Measurements from ENCODE around the gene DCUN1D1. TPM values are rescaled to one million over a fixed set of nuclear protein-coding genes. Genes with fewer than 3 reads are reported as not detected.
A peak's percentile ranks its signal among the peaks of the same experiment; 100 is the strongest.

DCUN1D1 gene
- total RNA-seq, 1 experiment from 2014 or later, result 71.7 TPM

GRCh38 chr3:182912474-182912873, 67.9 kb downstream of the DCUN1D1 start:
- H3K27ac Mint-ChIP-seq, result 0 out of 7 replicates have a peak overlapping the region, but pooled peaks of 1 of the 3 experiments have one; percentile 13
- H3K4me1 Mint-ChIP-seq, result peaks cover 8 to 12% of the 10 kb centered on the region in 2 experiments
- no peak overlapping the region for H3T11ph ChIP-seq (ENCODE audit: low read length)
- H4K20me1 ChIP-seq (ENCODE audit: control insufficient read depth, insufficient read depth, insufficient read length), result no peaks in the 10 kb centered on the region
- H3K23ac ChIP-seq (ENCODE audit: insufficient read length, low read depth, low read length), result no peak overlapping the region
- no peaks in the 10 kb centered on the region for H3K9me3 ChIP-seq (ENCODE audit: control insufficient read depth, low read depth, low read length)
- H2BK15ac ChIP-seq (ENCODE audit: low read depth, low read length), result no peak overlapping the region
- no peak overlapping the region for H3K4ac ChIP-seq (ENCODE audit: low read depth, low read length)
- no peak overlapping the region for H2BK12ac ChIP-seq (ENCODE audit: insufficient read length, low read depth, low read length)
- no peak overlapping the region for H3K56ac ChIP-seq (ENCODE audit: insufficient read length, low read depth, low read length)
- no peak overlapping the region for H2BK20ac ChIP-seq (ENCODE audit: low read depth, low read length, poor library complexity, severe bottlenecking)
- H3K27me3 Mint-ChIP-seq (ENCODE audit: low read depth), result no peaks in the 10 kb centered on the region
- no peak overlapping the region for H3K9ac ChIP-seq (ENCODE audit: extremely low read depth, insufficient read length, low read length)
- H2BK5ac ChIP-seq (ENCODE audit: insufficient read length, low read length), result no peak overlapping the region
- H3K14ac ChIP-seq (ENCODE audit: insufficient read depth, low read length), result no peak overlapping the region
- H2AK5ac ChIP-seq (ENCODE audit: insufficient read length, low read length), result no peak overlapping the region
- no peaks in the 10 kb centered on the region for H3K27me3 ChIP-seq (ENCODE audit: insufficient read depth, low read length)
- H3K36me3 Mint-ChIP-seq (ENCODE audit: insufficient read depth in 1 of 3, low read depth in 3 of 3), result no peaks in the 10 kb centered on the region
- H3K79me2 ChIP-seq (ENCODE audit: insufficient read depth, low read length), result no peaks in the 10 kb centered on the region
- no peak overlapping the region for H3K4me2 ChIP-seq (ENCODE audit: insufficient read depth, insufficient read length, low read length)
- WGBS (ENCODE audit: extremely low coverage, insufficient read length, low lambda C conversion rate), result no CpG with 5 or more reads among the region's 5 CpGs
- no peak overlapping the region for H2AFZ ChIP-seq (ENCODE audit: low read length)
- DNase-seq, result no peak
- no peak overlapping the region for H2BK120ac ChIP-seq (ENCODE audit: low read depth, low read length, poor library complexity, severe bottlenecking)
- H4K5ac ChIP-seq (ENCODE audit: insufficient read length, low read depth, low read length), result no peak overlapping the region
- TF ChIP-seq CTCF (conservative IDR thresholded peaks at IDR 0.05), result no peak
- no peak overlapping the region for H3K4me3 Mint-ChIP-seq
- H4K91ac ChIP-seq (ENCODE audit: insufficient read length, low read depth, low read length), result no peak overlapping the region
- no peak overlapping the region for H3K18ac ChIP-seq (ENCODE audit: insufficient read length, low read depth, low read length)
- H3K4me1 ChIP-seq (ENCODE audit: insufficient read depth, low read length), result no peaks in the 10 kb centered on the region
- H3K27ac ChIP-seq (ENCODE audit: insufficient read length, low read depth, low read length), result no peak overlapping the region
- H4K8ac ChIP-seq (replicated peaks; ENCODE audit: insufficient read length, low read depth, low read length), result no peak overlapping the region
- H3K23me2 ChIP-seq (ENCODE audit: insufficient read length, low read depth, low read length, poor library complexity, severe bottlenecking), result no peaks in the 10 kb centered on the region
- no peaks in the 10 kb centered on the region for H3K79me1 ChIP-seq (ENCODE audit: insufficient read depth, low read depth, low read length, poor library complexity, severe bottlenecking)
- no peaks in the 10 kb centered on the region for H3K9me3 Mint-ChIP-seq
